ENCODE results near the gene PAQR5. TPM values are rescaled to one million over a fixed set of nuclear protein-coding genes. Genes with fewer than 3 reads are reported as not detected.

Gene PAQR5
- total RNA-seq, 1 donor from 2014 or later: 0.96 TPM

Other genes starting within 250 kb of the PAQR5 start
- 33.5 TPM for gene GLCE, start 138.3 kb upstream of the PAQR5 start, total RNA-seq (ENCODE audit: insufficient read depth, low replicate concordance)
- 17.6 TPM for gene KIF23, start 115.4 kb downstream of the PAQR5 start, total RNA-seq (ENCODE audit: insufficient read depth, low replicate concordance)
- gene RPLP1, start 153.9 kb downstream of the PAQR5 start, total RNA-seq (ENCODE audit: insufficient read depth, low replicate concordance): 61.6 TPM

Data from umbilical cord (tissue), 1 donor.